Measurements from ENCODE around the gene ACOX1. TPM values are rescaled to one million over a fixed set of nuclear protein-coding genes. Genes with fewer than 3 reads are reported as not detected.

The ACOX1 gene
- polyA plus RNA-seq, 1 donor (not counting 4 experiments of a cell fraction or from before 2014, with no cell fraction given) = 31.8 TPM

DNA sequence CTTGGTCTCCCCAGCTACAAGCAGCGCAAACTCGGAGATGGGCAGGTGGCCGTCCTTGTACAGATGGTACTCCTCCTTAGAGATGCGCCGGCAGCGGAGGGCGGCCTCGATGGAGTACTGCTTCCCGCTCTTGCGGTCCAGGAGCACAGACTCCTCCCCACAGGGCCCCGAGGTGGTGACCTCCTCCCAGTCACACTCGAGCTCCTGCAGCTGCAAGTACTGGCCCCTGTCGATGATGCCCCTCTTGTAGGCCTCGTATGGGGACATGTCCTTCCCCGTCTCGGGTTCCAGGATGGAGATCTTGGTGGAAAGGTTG is 28.8 kb upstream of the ACOX1 start:
- dilution Hi-C loops (cut with MboI; ENCODE audit: extremely low pct_ligation_motif_present, low sequenced_read_pairs) = no loop called here
- Histone ChIP-seq H4K20me1 (ENCODE audit: control insufficient read depth, extremely low read depth, insufficient read depth, low read length) (no peaks in the 10 kb centered on the region), H3K9me1 (ENCODE audit: control insufficient read depth, extremely low read depth, insufficient read depth, low read length) (no peaks in the 10 kb centered on the region), H3K4me2 (ENCODE audit: control insufficient read depth, extremely low read depth, insufficient read depth, low read depth, low read length) (no peak overlapping the region), H3K9ac (ENCODE audit: control insufficient read depth, extremely low read depth, insufficient read depth, low read length) (no peak overlapping the region), H3K9me3 (ENCODE audit: control insufficient read depth, low read depth, low read length) (no peaks in the 10 kb centered on the region), H2AFZ (ENCODE audit: control insufficient read depth, low read length) (no peak overlapping the region), H3K4me3 (ENCODE audit: control insufficient read depth in 2 of 3, extremely low read depth in 1 of 3, insufficient read depth in 2 of 3, low read depth in 1 of 3, low read length in 3 of 3) (no peak overlapping the region), H3K27me3 (ENCODE audit: control insufficient read depth, extremely low read depth, insufficient read depth, low read length) (no peaks in the 10 kb centered on the region), H3K27ac (ENCODE audit: control insufficient read depth, insufficient read depth, low read length) (no peak overlapping the region), H3K4me1 (ENCODE audit: control insufficient read depth, extremely low read depth, insufficient read depth, low read length) (no peaks in the 10 kb centered on the region), H3K36me3 (ENCODE audit: control insufficient read depth in 2 of 2, extremely low read depth in 1 of 2, insufficient read depth in 2 of 2, low read length in 2 of 2) (peaks cover 26 to 36% of the 10 kb centered on the region in 2 experiments), H3K79me2 (ENCODE audit: control insufficient read depth, insufficient read depth, low read length) (no peaks in the 10 kb centered on the region)
- TF ChIP-seq EZH2 (IDR thresholded peaks at IDR 0.05; ENCODE audit: low read length) = no peak
- TF ChIP-seq, protein P1, sequence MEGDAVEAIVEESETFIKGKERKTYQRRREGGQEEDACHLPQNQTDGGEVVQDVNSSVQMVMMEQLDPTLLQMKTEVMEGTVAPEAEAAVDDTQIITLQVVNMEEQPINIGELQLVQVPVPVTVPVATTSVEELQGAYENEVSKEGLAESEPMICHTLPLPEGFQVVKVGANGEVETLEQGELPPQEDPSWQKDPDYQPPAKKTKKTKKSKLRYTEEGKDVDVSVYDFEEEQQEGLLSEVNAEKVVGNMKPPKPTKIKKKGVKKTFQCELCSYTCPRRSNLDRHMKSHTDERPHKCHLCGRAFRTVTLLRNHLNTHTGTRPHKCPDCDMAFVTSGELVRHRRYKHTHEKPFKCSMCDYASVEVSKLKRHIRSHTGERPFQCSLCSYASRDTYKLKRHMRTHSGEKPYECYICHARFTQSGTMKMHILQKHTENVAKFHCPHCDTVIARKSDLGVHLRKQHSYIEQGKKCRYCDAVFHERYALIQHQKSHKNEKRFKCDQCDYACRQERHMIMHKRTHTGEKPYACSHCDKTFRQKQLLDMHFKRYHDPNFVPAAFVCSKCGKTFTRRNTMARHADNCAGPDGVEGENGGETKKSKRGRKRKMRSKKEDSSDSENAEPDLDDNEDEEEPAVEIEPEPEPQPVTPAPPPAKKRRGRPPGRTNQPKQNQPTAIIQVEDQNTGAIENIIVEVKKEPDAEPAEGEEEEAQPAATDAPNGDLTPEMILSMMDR (optimal IDR thresholded peaks at IDR 0.05 in 1 of 3, IDR thresholded peaks at IDR 0.05 in 1 of 3, conservative IDR thresholded peaks at IDR 0.05 in 1 of 3; ENCODE audit: extremely low read depth in 1 of 3, insufficient read depth in 2 of 3, low read length in 3 of 3) = no peak
- FAIRE-seq (no peak), DNase-seq (ENCODE audit: low read depth, low spot score) (no peak)

DNA sequence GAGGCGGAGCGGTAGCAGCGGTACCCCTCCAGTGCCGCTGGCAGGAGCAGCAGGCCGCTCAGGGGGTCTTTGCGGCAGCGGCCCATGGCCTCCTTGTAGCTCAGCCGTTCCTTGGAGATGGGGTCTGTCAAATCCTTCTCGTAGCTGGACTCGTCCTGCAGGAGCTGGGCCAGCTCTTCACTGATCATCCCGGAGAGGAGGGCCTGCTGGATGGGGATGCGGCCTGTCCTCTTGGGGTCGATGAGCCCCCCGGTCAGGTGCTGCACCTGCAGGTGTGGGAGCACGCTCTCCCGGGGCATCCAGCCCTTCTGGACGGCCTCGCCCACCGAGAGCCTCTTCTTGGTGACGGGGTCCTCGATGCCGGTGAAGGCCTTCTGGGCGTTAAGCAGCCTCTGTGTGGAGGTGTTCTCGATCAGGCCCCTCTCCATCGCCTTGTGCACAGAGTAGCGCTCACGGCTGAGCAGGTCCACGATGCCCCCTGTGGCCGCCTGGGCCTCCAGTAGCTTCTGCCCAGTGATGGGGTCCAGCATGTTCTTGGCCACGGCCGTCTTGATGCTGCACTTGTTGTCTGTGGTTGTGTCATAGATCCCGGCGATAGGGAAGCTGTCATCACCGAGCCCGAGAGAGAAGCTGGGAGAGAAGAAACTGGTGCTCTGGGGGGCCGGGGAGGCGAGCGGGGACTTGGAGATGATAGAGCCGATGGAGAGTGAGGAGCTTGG is 28.3 kb upstream of the ACOX1 start:
- FAIRE-seq = no peak
- dilution Hi-C loops (cut with MboI; ENCODE audit: extremely low pct_ligation_motif_present, low sequenced_read_pairs) = no loop called here

More for the DNA sequence above, 28.3 kb upstream of the ACOX1 start:
- H4K20me1 ChIP-seq (ENCODE audit: control insufficient read depth, extremely low read depth, insufficient read depth, low read length) = no peaks in the 10 kb centered on the region
- H3K4me1 ChIP-seq (ENCODE audit: control insufficient read depth, extremely low read depth, insufficient read depth, low read length) = no peaks in the 10 kb centered on the region
- no peaks in the 10 kb centered on the region for H3K9me1 ChIP-seq (ENCODE audit: control insufficient read depth, extremely low read depth, insufficient read depth, low read length)
- H3K4me3 ChIP-seq (ENCODE audit: control insufficient read depth in 2 of 3, extremely low read depth in 1 of 3, insufficient read depth in 2 of 3, low read depth in 1 of 3, low read length in 3 of 3) = no peak overlapping the region
- H3K27me3 ChIP-seq (ENCODE audit: control insufficient read depth, extremely low read depth, insufficient read depth, low read length) = no peaks in the 10 kb centered on the region
- no peak overlapping the region for H2AFZ ChIP-seq (ENCODE audit: control insufficient read depth, low read length)
- peaks cover 26 to 36% of the 10 kb centered on the region in 2 experiments for H3K36me3 ChIP-seq (ENCODE audit: control insufficient read depth in 2 of 2, extremely low read depth in 1 of 2, insufficient read depth in 2 of 2, low read length in 2 of 2)
- DNase-seq (ENCODE audit: low read depth, low spot score) = no peak
- no peaks in the 10 kb centered on the region for H3K9me3 ChIP-seq (ENCODE audit: control insufficient read depth, low read depth, low read length)
- no peak overlapping the region for H3K4me2 ChIP-seq (ENCODE audit: control insufficient read depth, extremely low read depth, insufficient read depth, low read depth, low read length)
- no peak overlapping the region for H3K27ac ChIP-seq (ENCODE audit: control insufficient read depth, insufficient read depth, low read length)
- no peak for TF ChIP-seq EZH2 (IDR thresholded peaks at IDR 0.05; ENCODE audit: low read length)
- TF ChIP-seq, protein P1 (optimal IDR thresholded peaks at IDR 0.05 in 1 of 3, IDR thresholded peaks at IDR 0.05 in 1 of 3, conservative IDR thresholded peaks at IDR 0.05 in 1 of 3; ENCODE audit: extremely low read depth in 1 of 3, insufficient read depth in 2 of 3, low read length in 3 of 3) = no peak
- no peaks in the 10 kb centered on the region for H3K79me2 ChIP-seq (ENCODE audit: control insufficient read depth, insufficient read depth, low read length)
- no peak overlapping the region for H3K9ac ChIP-seq (ENCODE audit: control insufficient read depth, extremely low read depth, insufficient read depth, low read length)
